Neural crest cell (in vitro differentiated cells): Measurements from ENCODE around the gene PTX4. TPM values are rescaled to one million over a fixed set of nuclear protein-coding genes. Genes with fewer than 3 reads are reported as not detected.

Source experiments
- DNase-seq: peaks from one replicate; pipeline ENCODE4 v3.0.0; 2021; ENCODE audit warnings: low read depth, mixed read lengths, low spot score
- H3K27ac Mint-ChIP-seq: one replicate; pipeline ENCODE4 v1.8.0; 2021; ENCODE audit warnings: mild to moderate bottlenecking, mixed read lengths; ENCODE audit not compliant: unreplicated experiment
- H3K27me3 Mint-ChIP-seq: 2 replicates; pipeline ENCODE4 v1.8.0; 2021; ENCODE audit warnings: low read depth, mild to moderate bottlenecking, mixed read lengths
- H3K36me3 Mint-ChIP-seq: 2 replicates; pipeline ENCODE4 v1.8.0; 2021; ENCODE audit warnings: low read depth, mild to moderate bottlenecking, mixed read lengths
- H3K4me1 Mint-ChIP-seq: 2 replicates; pipeline ENCODE4 v1.8.0; 2021; ENCODE audit warnings: mixed read lengths
- H3K4me3 Mint-ChIP-seq: one replicate; pipeline ENCODE4 v1.8.0; 2021; ENCODE audit warnings: mild to moderate bottlenecking, mixed read lengths
- H3K9me3 Mint-ChIP-seq: 2 replicates; pipeline ENCODE4 v1.8.0; 2021; ENCODE audit warnings: mixed read lengths
- CTCF ChIP-seq: fragments of 200-600 bp; sonication (generic); conservative IDR thresholded peaks from 2 replicates; pipeline ENCODE4 v1.5.0; 2021; ENCODE audit warnings: antibody characterized with exemption, mild to moderate bottlenecking
- total RNA-seq: library from RNA; stranded (reverse); gene quantifications from 2 replicates; pipeline ENCODE4 v1.2.1, GENCODE V29; 2021

The PTX4 gene
- total RNA-seq, 1 donor from 2014 or later, result 0.28 TPM

- no peaks in the 10 kb centered on the region for H3K4me1 Mint-ChIP-seq
- DNase-seq, result no peak
- no peak overlapping the region for H3K4me3 Mint-ChIP-seq
- no peaks in the 10 kb centered on the region for H3K36me3 Mint-ChIP-seq
- H3K27me3 Mint-ChIP-seq, result no peaks in the 10 kb centered on the region
- H3K9me3 Mint-ChIP-seq, result no peaks in the 10 kb centered on the region
- TF ChIP-seq CTCF, result no peak
- H3K27ac Mint-ChIP-seq, result no peak overlapping the region
Observed at GRCh38 chr16:1452530-1452929, 36.2 kb downstream of the PTX4 start.

GRCh38 chr16:1451702-1452392 lies 36.9 kb downstream of the PTX4 start:
- Mint-ChIP-seq H3K4me1 (no peaks in the 10 kb centered on the region), H3K4me3 (no peak overlapping the region), H3K27ac (no peak overlapping the region), H3K36me3 (no peaks in the 10 kb centered on the region), H3K9me3 (no peaks in the 10 kb centered on the region), H3K27me3 (no peaks in the 10 kb centered on the region)
- TF ChIP-seq CTCF, result no peak
- no peak for DNase-seq

GRCh38 chr16:1450841-1451240 lies 37.9 kb downstream of the PTX4 start:
- no peaks in the 10 kb centered on the region for H3K27me3 Mint-ChIP-seq
- H3K9me3 Mint-ChIP-seq, result no peaks in the 10 kb centered on the region
- no peaks in the 10 kb centered on the region for H3K36me3 Mint-ChIP-seq
- TF ChIP-seq CTCF, result no peak
- no peak for DNase-seq
- no peak overlapping the region for H3K27ac Mint-ChIP-seq
- no peak overlapping the region for H3K4me3 Mint-ChIP-seq
- no peaks in the 10 kb centered on the region for H3K4me1 Mint-ChIP-seq

GRCh38 chr16:1450218-1450617 lies 38.5 kb downstream of the PTX4 start:
- Mint-ChIP-seq H3K9me3 (no peaks in the 10 kb centered on the region), H3K4me3 (no peak overlapping the region), H3K4me1 (no peaks in the 10 kb centered on the region), H3K27me3 (no peaks in the 10 kb centered on the region), H3K36me3 (no peaks in the 10 kb centered on the region), H3K27ac (peak overlapping the region; percentile 86)
- DNase-seq, result no peak
- TF ChIP-seq CTCF, result no peak

- Mint-ChIP-seq H3K27ac (no peak overlapping the region), H3K4me3 (no peak overlapping the region), H3K36me3 (no peaks in the 10 kb centered on the region), H3K27me3 (no peaks in the 10 kb centered on the region), H3K4me1 (no peaks in the 10 kb centered on the region), H3K9me3 (no peaks in the 10 kb centered on the region)
- no peak for TF ChIP-seq CTCF
- DNase-seq, result no peak
Observed at GRCh38 chr16:1449201-1449788, 39.4 kb downstream of the PTX4 start.
